SK-N-SH (cell line): ENCODE results near the gene MITD1. TPM values are rescaled to one million over a fixed set of nuclear protein-coding genes. Genes with fewer than 3 reads are reported as not detected.
A peak's percentile ranks its signal among the peaks of the same experiment; 100 is the strongest.

Source experiments
- CTCF ChIA-PET: fragments of 300-600, 350-600 bp; formaldehyde crosslinking; extraction: SDS; loops from one replicate; lab custom pipeline; 2021; lab: Yijun Ruan, JAX
- POLR2A ChIA-PET: fragments of 350-600 bp; sonication (Branson Sonifier 250); formaldehyde crosslinking; extraction: SDS; loops from one replicate; lab custom pipeline; 2020; ENCODE audit warnings: antibody characterized with exemption, inconsistent platforms; lab: Yijun Ruan, JAX
- DNase-seq: peaks from one replicate; pipeline ENCODE4 v3.0.0; 2012
- H2AFZ ChIP-seq: fragments of 200-600 bp; sonication (generic); 2 replicates; pipeline ENCODE4 v1.8.1; 2016; ENCODE audit warnings: antibody characterized with exemption, mild to moderate bottlenecking, low read depth
- H3F3A ChIP-seq: fragments of 200-600 bp; sonication (generic); replicated peaks from 2 replicates; pipeline ENCODE3; 2016; ENCODE audit warnings: antibody characterized with exemption, mild to moderate bottlenecking; ENCODE audit not compliant: insufficient read depth
- H3K27ac ChIP-seq, 2 experiments: fragments of 200-500 bp in 1 of 2; fragments of 200-600 bp in 1 of 2; sonication (Bioruptor generic) in 1 of 2; sonication (generic), shearing (Covaris generic) in 1 of 2; 2 replicates each; pipeline versions ENCODE4 v1.5.1 to v1.6.1; 2014 to 2016; ENCODE audit warnings: low read depth in 2 of 2, inconsistent platforms in 1 of 2, low read length in 1 of 2, mild to moderate bottlenecking in 1 of 2, mixed read lengths in 1 of 2
- H3K27me3 ChIP-seq: fragments of 200-600 bp; sonication (generic), shearing (Covaris generic); 2 replicates; pipeline ENCODE4 v1.6.1; 2016; ENCODE audit warnings: mixed run types; ENCODE audit not compliant: insufficient read depth
- H3K36me3 ChIP-seq, 2 experiments: fragments of 200-500 bp in 1 of 2; fragments of 200-600 bp in 1 of 2; sonication (Bioruptor generic) in 1 of 2; sonication (generic) in 1 of 2; replicated peaks in 1 of 2; 2 replicates each; pipeline versions ENCODE3 to v1.5.1; 2014 to 2016; ENCODE audit warnings: low read length in 1 of 2, mild to moderate bottlenecking in 1 of 2; ENCODE audit not compliant: insufficient read depth in 2 of 2, control insufficient read depth in 1 of 2
- H3K4me1 ChIP-seq, 2 experiments: fragments of 200-500 bp in 1 of 2; fragments of 200-600 bp in 1 of 2; sonication (Bioruptor generic) in 1 of 2; sonication (generic), shearing (Covaris generic) in 1 of 2; 2 replicates each; pipeline versions ENCODE4 v1.5.1 to v1.6.1; 2014 to 2016; ENCODE audit warnings: low read depth in 1 of 2, low read length in 1 of 2, mixed run types in 1 of 2; ENCODE audit not compliant: insufficient read depth in 2 of 2, control insufficient read depth in 1 of 2
- H3K4me2 ChIP-seq: fragments of 200-600 bp; sonication (generic), shearing (Covaris generic); 2 replicates; pipeline ENCODE4 v1.6.1; 2017; ENCODE audit warnings: mixed run types
- H3K4me3 ChIP-seq, 2 experiments: fragments of 200-500 bp in 1 of 2; fragments of 200-600 bp in 1 of 2; sonication (Bioruptor generic) in 1 of 2; sonication (generic), shearing (Covaris generic) in 1 of 2; 2 replicates each; pipeline versions ENCODE4 v1.5.1 to v1.8.1; 2014 to 2016; ENCODE audit warnings: low read depth in 2 of 2, inconsistent platforms in 1 of 2, low read length in 1 of 2, mild to moderate bottlenecking in 1 of 2, mixed read lengths in 1 of 2, moderate library complexity in 1 of 2
- H3K79me2 ChIP-seq: fragments of 200-600 bp; sonication (generic); 2 replicates; pipeline ENCODE4 v1.8.1; 2017; ENCODE audit warnings: mild to moderate bottlenecking; ENCODE audit not compliant: insufficient read depth
- H3K9ac ChIP-seq: fragments of 200-600 bp; sonication (generic); 2 replicates; pipeline ENCODE4 v1.6.1; 2017; ENCODE audit warnings: mixed run types
- H3K9me2 ChIP-seq: fragments of 200-600 bp; sonication (generic); 2 replicates; pipeline ENCODE4 v1.6.1; 2017; ENCODE audit warnings: mixed run types
- H3K9me3 ChIP-seq: fragments of 200-600 bp; sonication (generic); 2 replicates; pipeline ENCODE4 v1.6.1; 2017; ENCODE audit warnings: mixed run types, mild to moderate bottlenecking, moderate library complexity
- H4K20me1 ChIP-seq: fragments of 200-600 bp; sonication (generic); 2 replicates; pipeline ENCODE4 v1.6.1; 2017; ENCODE audit warnings: mild to moderate bottlenecking, mixed run types; ENCODE audit not compliant: insufficient read depth
- CHD2 ChIP-seq: fragments of 150-350 bp; IDR thresholded peaks from 2 replicates; pipeline ENCODE4 v1.6.1; 2018; ENCODE audit warnings: low read length; ENCODE audit not compliant: partially characterized antibody
- ELF1 ChIP-seq: IDR thresholded peaks from 2 replicates; pipeline ENCODE4 v1.4.0; 2012
- FOXJ3 ChIP-seq: sonication (generic); formaldehyde crosslinking; IDR thresholded peaks from 2 replicates; pipeline ENCODE4 v1.5.1; 2020; ENCODE audit warnings: mild to moderate bottlenecking, missing genetic modification reagents
- JUND ChIP-seq: IDR thresholded peaks from 2 replicates; pipeline ENCODE4 v1.4.0; 2012
- MEF2A ChIP-seq: IDR thresholded peaks from 2 replicates; pipeline ENCODE4 v1.4.0; 2012; ENCODE audit warnings: low read depth, borderline replicate concordance
- MXI1 ChIP-seq: IDR thresholded peaks from 2 replicates; pipeline ENCODE4 v1.6.1; 2012; ENCODE audit warnings: mild to moderate bottlenecking, low read depth, low read length, improper control_type of control experiment
- TCF12 ChIP-seq: IDR thresholded peaks from 2 replicates; pipeline ENCODE4 v1.4.0; 2012
- WGBS: methylation state at CpG from one replicate; pipeline ENCODE4 v1.1.6; 2017; ENCODE audit warnings: low lambda C conversion rate; 5-methylcytosine and 5-hydroxymethylcytosine counted together
- polyA plus RNA-seq, 3 experiments: library from polyadenylated mRNA; depleted of rRNA; stranded (reverse); fragments of >200 nt; gene quantifications; 2 replicates each; pipeline ENCODE4 v1.2.3, GENCODE V29; 2012
- TF ChIP-seq, protein P1 (sequence below): fragments of 200-600 bp; sonication (generic); IDR thresholded peaks from 2 replicates; pipeline ENCODE4 v1.6.1; 2017; ENCODE audit warnings: antibody characterized with exemption, mild to moderate bottlenecking, moderate library complexity
- TF ChIP-seq, protein P2 (sequence below): IDR thresholded peaks from 2 replicates; pipeline ENCODE4 v1.4.0; 2012; ENCODE audit warnings: low read depth
- TF ChIP-seq, protein P3 (sequence below): fragments of 150-350 bp; IDR thresholded peaks from 2 replicates; pipeline ENCODE4 v1.6.1; 2017; ENCODE audit warnings: antibody characterized with exemption, low read length, low read depth, borderline replicate concordance
- TF ChIP-seq, protein P4 (sequence below): IDR thresholded peaks from 2 replicates; pipeline ENCODE4; 2012

Gene MITD1
- polyA plus RNA-seq, 1 of the 3 experiments (the other 2 are of a cell fraction) = 11.8 TPM

DNA sequence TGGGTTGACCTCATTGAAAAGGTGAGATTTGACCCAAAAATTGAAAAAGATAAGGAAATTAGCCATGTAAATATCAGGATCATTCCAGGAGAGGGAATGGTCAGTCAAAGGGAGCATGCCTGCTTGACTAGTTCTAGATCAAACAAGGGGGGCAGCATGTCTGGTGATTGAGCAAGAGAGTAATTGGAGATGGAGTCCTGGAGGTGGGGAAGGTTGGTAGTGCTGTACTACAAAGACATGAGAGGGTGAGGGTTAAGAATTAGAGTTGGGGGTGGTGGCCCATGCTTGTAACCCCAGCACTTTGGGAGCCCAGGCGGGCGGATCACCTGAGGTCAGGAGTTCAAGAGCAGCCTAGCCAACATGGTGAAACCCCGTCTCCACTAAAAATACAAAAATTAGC lies 2.2 kb upstream of the MITD1 start (continued):
- TF ChIP-seq, protein P1, sequence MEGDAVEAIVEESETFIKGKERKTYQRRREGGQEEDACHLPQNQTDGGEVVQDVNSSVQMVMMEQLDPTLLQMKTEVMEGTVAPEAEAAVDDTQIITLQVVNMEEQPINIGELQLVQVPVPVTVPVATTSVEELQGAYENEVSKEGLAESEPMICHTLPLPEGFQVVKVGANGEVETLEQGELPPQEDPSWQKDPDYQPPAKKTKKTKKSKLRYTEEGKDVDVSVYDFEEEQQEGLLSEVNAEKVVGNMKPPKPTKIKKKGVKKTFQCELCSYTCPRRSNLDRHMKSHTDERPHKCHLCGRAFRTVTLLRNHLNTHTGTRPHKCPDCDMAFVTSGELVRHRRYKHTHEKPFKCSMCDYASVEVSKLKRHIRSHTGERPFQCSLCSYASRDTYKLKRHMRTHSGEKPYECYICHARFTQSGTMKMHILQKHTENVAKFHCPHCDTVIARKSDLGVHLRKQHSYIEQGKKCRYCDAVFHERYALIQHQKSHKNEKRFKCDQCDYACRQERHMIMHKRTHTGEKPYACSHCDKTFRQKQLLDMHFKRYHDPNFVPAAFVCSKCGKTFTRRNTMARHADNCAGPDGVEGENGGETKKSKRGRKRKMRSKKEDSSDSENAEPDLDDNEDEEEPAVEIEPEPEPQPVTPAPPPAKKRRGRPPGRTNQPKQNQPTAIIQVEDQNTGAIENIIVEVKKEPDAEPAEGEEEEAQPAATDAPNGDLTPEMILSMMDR = no peak
- TF ChIP-seq MEF2A (no peak), TCF12 (no peak), ELF1 (no peak), JUND (no peak), FOXJ3 (no peak), CHD2 (no peak)
- TF ChIP-seq, protein P2, sequence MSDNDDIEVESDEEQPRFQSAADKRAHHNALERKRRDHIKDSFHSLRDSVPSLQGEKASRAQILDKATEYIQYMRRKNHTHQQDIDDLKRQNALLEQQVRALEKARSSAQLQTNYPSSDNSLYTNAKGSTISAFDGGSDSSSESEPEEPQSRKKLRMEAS = no peak
- TF ChIP-seq, protein P3, sequence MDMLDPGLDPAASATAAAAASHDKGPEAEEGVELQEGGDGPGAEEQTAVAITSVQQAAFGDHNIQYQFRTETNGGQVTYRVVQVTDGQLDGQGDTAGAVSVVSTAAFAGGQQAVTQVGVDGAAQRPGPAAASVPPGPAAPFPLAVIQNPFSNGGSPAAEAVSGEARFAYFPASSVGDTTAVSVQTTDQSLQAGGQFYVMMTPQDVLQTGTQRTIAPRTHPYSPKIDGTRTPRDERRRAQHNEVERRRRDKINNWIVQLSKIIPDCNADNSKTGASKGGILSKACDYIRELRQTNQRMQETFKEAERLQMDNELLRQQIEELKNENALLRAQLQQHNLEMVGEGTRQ = no peak
- TF ChIP-seq, protein P4, sequence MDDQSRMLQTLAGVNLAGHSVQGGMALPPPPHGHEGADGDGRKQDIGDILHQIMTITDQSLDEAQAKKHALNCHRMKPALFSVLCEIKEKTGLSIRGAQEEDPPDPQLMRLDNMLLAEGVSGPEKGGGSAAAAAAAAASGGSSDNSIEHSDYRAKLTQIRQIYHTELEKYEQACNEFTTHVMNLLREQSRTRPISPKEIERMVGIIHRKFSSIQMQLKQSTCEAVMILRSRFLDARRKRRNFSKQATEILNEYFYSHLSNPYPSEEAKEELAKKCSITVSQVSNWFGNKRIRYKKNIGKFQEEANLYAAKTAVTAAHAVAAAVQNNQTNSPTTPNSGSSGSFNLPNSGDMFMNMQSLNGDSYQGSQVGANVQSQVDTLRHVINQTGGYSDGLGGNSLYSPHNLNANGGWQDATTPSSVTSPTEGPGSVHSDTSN = no peak

DNA sequence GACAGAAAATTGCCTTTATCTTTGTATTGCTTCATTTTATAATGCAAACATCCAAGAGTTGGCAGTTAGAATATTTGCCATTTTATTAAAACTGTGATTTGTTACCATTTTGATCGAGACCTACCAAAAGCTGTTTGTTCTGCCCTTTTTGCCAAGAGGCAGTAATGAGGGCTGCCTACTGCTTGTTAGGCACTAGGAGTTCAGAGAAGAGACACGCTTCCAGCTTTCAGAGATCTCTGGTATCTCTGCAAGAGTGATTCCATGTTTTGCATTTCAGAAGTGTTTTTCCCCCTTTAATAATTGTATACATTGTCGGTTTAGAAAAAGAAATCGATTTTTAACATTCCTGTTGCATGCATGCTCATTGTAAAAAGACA lies 754 bp upstream of the MITD1 start:
- ChIA-PET POLR2A (interaction anchor here (0.6 to 2.0 kb wide), 2 partner anchors 41 to 153 kb away, joined by 3 to 8 read pairs; partner anchors contain the start of gene C2orf15), CTCF (interaction anchor here (0.6 to 1.0 kb wide), 4 partner anchors 27 to 367 kb away, joined by 3 to 6 read pairs (median 4); partner anchors contain the start of genes EIF5B, LIPT1 and TSGA10)
- H3K27ac ChIP-seq = peak overlapping the region; percentile 69 to 91
- no peaks in the 10 kb centered on the region for H3K9me2 ChIP-seq
- peaks cover 10% of the 10 kb centered on the region; the same call in 1 of the 2 replicates for H4K20me1 ChIP-seq
- peaks cover 0 to 16% of the 10 kb centered on the region in 2 experiments; a peak in 2 of 4 replicates for H3K4me1 ChIP-seq
- peak; percentile 30 for DNase-seq
- peak overlapping the region; percentile 88 for H3K4me2 ChIP-seq
- H3K4me3 ChIP-seq = peak overlapping the region; percentile 89 to 95
- peaks cover 0 to 3% of the 10 kb centered on the region in 2 experiments for H3K36me3 ChIP-seq
- no peaks in the 10 kb centered on the region for H3K27me3 ChIP-seq
- no peak for TF ChIP-seq MXI1
- peaks cover 89% of the 10 kb centered on the region for H3K79me2 ChIP-seq
- no peaks in the 10 kb centered on the region for H3K9me3 ChIP-seq
- peak overlapping the region; percentile 80 for H3K9ac ChIP-seq
- peak overlapping the region; percentile 71 for H2AFZ ChIP-seq
- WGBS = 2% methylated on average over 4 of the region's 4 CpGs
- peaks cover 5% of the 10 kb centered on the region for H3F3A ChIP-seq
